ENCODE data around the gene LDB2. TPM values are rescaled to one million over a fixed set of nuclear protein-coding genes. Genes with fewer than 3 reads are reported as not detected.

Gene LDB2
- total RNA-seq, 4 donors from 2014 or later: 48.8 to 298 (median 152) TPM

GRCh38 chr4:16655111-16655510 lies 243.3 kb downstream of the LDB2 start:
- intact Hi-C loops (cut with DNase I; ENCODE audit: low total_unique reads): no loop called here
- no peaks in the 10 kb centered on the region for H3K27me3 ChIP-seq
- TF ChIP-seq POLR2A (IDR thresholded peaks at IDR 0.05): no peak
- H3K27ac ChIP-seq: no peak overlapping the region
- H3K9me3 ChIP-seq: no peaks in the 10 kb centered on the region
- H3K4me3 ChIP-seq: no peak overlapping the region
- no peaks in the 10 kb centered on the region for H3K36me3 ChIP-seq
- no peaks in the 10 kb centered on the region for H3K4me1 ChIP-seq
- no peak for DNase-seq

DNA sequence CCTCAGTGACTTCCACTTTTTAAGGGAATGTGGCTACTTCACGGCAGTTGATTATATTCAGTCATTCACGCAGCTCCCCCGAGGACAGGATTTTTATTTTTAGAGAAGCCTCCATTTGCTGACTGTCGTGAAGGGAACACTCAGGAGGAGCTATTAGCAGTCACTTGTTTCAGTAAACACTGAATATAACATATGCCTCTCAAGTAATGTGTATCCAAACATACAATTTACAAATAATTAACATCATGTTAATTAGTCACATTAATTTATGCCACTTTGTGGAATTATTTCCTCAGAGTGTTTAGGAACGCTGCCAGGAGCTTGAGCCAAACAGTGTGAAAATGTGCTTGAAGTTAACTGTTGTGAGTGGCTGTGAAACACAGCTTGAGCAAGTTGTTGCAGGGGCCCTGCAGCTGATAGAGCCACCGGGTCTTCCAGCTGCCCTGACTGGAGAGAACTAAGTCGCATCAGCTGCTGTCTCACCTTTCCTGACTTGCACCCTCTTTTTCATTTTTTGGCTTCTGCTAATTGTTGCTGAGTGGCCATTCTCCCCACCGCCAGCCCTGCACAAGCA lies 245.6 kb downstream of the LDB2 start:
- no peak for DNase-seq
- no peaks in the 10 kb centered on the region for H3K27me3 ChIP-seq
- H3K4me3 ChIP-seq: no peak overlapping the region
- intact Hi-C loops (cut with DNase I; ENCODE audit: low total_unique reads): no loop called here
- H3K27ac ChIP-seq: peak overlapping the region; percentile 41 to 44
- H3K9me3 ChIP-seq: no peaks in the 10 kb centered on the region
- no peaks in the 10 kb centered on the region for H3K4me1 ChIP-seq
- H3K36me3 ChIP-seq: no peaks in the 10 kb centered on the region
- TF ChIP-seq POLR2A (IDR thresholded peaks at IDR 0.05) (no peak), CTCF (IDR thresholded peaks at IDR 0.05) (no peak)

DNA sequence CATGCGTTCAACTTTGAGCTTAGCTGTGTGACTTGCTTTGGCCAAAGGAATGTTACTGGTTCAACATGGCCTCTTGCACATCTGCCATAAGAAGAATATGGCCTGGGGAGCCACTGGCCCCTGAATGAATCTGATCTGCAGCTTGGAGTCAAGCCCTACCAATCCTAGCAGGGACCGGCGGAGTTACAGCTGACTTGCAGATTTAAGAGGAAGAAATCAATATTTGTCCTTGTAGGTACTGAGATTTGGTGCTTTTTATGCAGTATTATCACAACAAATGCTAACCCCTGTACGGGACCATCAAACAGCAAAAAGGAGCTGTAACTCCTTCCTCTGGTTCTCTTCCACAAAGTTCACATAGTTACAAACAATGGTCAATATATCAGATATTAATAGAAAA lies 252.0 kb downstream of the LDB2 start:
- no peak for TF ChIP-seq CTCF (IDR thresholded peaks at IDR 0.05)
- TF ChIP-seq POLR2A (IDR thresholded peaks at IDR 0.05): no peak
- H3K27me3 ChIP-seq: no peaks in the 10 kb centered on the region
- DNase-seq: no peak
- no peaks in the 10 kb centered on the region for H3K9me3 ChIP-seq
- H3K27ac ChIP-seq: no peak overlapping the region
- no peak overlapping the region for H3K4me3 ChIP-seq
- intact Hi-C loops (cut with DNase I; ENCODE audit: low total_unique reads): no loop called here
- H3K36me3 ChIP-seq: no peaks in the 10 kb centered on the region
- peaks cover 0 to 3% of the 10 kb centered on the region in 2 donors for H3K4me1 ChIP-seq

GRCh38 chr4:16643893-16644292 lies 254.6 kb downstream of the LDB2 start:
- DNase-seq: no peak
- TF ChIP-seq CTCF (IDR thresholded peaks at IDR 0.05) (no peak), POLR2A (IDR thresholded peaks at IDR 0.05) (no peak)
- no peaks in the 10 kb centered on the region for H3K9me3 ChIP-seq
- no peak overlapping the region for H3K4me3 ChIP-seq
- no peaks in the 10 kb centered on the region for H3K36me3 ChIP-seq
- H3K4me1 ChIP-seq: peaks cover 0 to 7% of the 10 kb centered on the region in 2 donors
- H3K27ac ChIP-seq: no peak overlapping the region
- H3K27me3 ChIP-seq: no peaks in the 10 kb centered on the region
- intact Hi-C loops (cut with DNase I; ENCODE audit: low total_unique reads): no loop called here

- TF ChIP-seq CTCF (IDR thresholded peaks at IDR 0.05) (peak in 2 of 4 experiments; percentile 6 to 40), POLR2A (IDR thresholded peaks at IDR 0.05) (no peak)
- Histone ChIP-seq H3K27ac (peak overlapping the region; percentile 73 to 81), H3K36me3 (no peaks in the 10 kb centered on the region), H3K4me3 (no peak overlapping the region), H3K4me1 (peaks cover 0 to 7% of the 10 kb centered on the region in 2 donors), H3K27me3 (no peaks in the 10 kb centered on the region), H3K9me3 (no peaks in the 10 kb centered on the region)
- DNase-seq: no peak
- intact Hi-C loops (cut with DNase I; ENCODE audit: low total_unique reads): no loop called here
Observed at GRCh38 chr4:16642897-16643296, 255.5 kb downstream of the LDB2 start.

DNA sequence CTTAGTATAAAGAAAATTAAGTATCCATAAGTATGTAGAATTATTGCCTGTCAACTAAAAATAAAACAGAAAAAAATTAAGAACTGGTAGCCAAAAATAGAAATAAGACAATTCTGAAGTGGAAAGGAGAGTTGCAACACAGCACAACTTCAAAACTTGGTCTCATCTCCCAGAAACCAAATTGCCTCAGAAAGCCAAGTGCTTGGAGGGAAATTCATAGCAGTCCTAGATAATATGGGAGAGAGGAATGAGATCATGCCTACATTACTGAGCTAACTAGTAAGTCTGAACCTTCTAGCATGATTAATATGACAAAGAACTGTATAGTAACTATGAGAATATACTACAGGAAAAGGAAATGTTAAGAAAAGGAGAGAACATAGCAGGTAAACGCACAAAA lies 256.5 kb downstream of the LDB2 start:
- peak in 1 of 2 donors; percentile 62 for DNase-seq
- Histone ChIP-seq H3K36me3 (no peaks in the 10 kb centered on the region), H3K4me1 (peaks cover 0 to 7% of the 10 kb centered on the region in 2 donors), H3K4me3 (no peak overlapping the region), H3K27me3 (no peaks in the 10 kb centered on the region), H3K27ac (peak overlapping the region; percentile 73 to 81), H3K9me3 (no peaks in the 10 kb centered on the region)
- TF ChIP-seq CTCF (IDR thresholded peaks at IDR 0.05): no peak
- TF ChIP-seq POLR2A (IDR thresholded peaks at IDR 0.05): no peak
- intact Hi-C loops (cut with DNase I; ENCODE audit: low total_unique reads): no loop called here

Measured in uterus (tissue), 4 donors.